GM18526 (cell line): ENCODE data around the gene POLR1G.

ENCODE experiments used
- POLR2A ChIP-seq: IDR thresholded peaks from 3 replicates; pipeline ENCODE4 v1.6.1; 2011; ENCODE audit not compliant: insufficient read length; ENCODE audit errors: extremely low read depth

POLR1G gene

DNA sequence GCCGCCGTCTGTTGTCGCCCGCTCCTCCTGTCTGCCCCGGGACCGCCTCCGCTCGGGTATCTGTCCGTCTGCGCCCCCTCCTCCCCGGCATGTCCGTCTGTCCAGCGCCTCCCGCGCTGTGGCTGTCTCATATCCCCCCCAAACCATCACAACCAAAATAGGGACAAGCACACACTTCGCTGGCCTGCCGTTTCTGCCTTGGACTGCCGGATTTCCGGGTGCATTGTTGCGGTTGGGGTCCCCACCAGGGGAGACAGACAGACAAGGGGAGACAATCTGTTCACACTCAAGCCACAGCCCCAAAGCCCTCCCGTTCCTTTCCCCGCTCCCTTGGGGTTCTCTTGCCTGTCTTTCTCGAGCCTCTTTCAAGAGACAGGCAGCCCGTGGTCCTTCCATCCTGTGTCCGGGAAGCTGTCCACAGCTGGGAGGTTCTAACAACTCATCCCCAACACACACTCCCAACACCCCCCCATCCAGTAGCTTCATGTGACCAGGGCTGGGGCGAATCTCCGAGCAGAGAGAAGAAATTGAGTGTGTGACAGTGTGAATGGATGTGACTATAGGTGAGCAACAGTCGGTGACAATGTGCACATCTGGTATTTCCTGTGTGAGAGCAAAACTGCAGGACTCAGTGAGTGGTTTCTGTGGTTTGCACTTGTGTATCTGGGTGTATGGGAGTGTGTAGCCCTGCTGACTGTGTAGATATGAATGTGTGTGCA is 44.8 kb downstream of the POLR1G start:
- TF ChIP-seq POLR2A: no peak

DNA sequence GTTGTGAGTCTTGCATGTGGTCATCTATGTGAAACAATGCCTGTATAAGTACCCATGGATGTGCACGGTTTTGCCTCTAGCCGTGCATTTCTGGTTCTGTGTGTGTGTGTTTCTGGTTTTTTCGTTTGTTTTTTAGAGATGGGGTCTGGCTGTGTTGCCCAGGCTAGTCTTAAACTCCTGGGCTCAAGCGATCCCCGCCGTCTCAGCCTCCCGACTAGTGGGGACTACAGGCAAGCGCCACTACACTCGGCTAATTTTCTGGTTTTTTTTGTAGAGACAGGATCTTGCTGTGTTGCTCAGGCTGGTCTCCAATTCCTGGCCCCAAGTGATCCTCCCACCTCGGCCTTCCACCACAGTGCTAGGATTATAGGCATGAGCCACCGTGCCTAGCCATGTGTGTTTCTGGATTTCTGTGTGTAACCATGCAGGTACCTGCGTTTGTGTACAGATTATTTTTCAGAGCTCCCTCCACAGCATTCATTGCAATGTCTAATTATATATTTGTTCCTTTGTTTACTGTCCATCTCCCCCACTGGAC is 45.5 kb downstream of the POLR1G start:
- no peak for TF ChIP-seq POLR2A

DNA sequence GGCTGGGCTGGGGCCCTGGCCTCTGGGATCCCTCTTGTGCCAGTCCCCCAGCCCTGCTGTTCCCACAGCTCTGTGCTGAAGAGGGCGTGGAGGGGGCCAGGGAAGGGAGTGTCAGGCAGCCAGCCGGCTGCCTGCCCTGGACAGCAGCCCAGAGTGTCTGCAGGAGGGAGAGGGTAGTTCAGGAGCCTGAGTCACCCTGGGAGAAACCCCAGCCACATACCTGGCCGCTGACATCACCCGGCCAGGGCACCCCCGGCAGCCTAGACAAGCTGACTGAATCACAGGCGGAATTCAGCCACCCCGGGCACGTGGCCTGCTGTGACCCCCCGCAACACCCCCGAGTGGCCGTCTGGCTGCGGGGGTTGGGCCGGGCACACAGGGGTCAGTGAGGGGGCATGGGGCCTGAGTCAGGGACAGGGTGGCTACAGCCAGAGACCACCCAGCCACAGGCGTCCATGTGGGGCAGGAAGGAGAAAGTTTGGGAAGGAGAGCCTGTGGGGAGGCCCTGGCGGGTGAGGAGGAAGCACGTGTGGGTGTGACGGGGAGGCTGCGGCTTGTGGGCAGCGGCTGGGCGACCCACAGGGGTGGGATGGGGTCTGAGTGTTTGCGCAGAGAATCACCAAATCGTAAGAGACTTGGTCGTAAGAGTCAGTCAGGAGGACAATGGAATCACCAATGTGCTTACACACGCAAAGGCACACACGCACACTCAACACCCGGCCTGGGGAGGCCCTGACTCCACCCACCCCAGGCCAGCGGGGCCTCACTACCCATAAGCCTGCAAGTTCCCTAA is 49.5 kb downstream of the POLR1G start:
- no peak for TF ChIP-seq POLR2A

DNA sequence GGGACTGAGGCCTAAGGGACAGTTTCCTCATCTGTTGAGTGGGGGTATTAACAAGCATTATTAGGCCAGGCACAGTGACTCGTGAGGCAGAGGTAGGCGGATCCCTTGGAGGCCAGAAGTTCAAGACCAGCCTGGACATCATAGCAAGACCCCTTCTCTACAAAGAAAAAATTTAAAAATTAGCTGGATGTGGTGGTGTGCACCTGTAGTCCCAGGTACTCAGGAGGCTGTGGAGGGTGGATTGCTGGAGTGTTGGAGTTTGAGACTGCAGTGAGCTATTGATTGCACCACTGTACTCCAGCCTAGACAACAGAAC is 50.0 kb downstream of the POLR1G start:
- TF ChIP-seq POLR2A: no peak

DNA sequence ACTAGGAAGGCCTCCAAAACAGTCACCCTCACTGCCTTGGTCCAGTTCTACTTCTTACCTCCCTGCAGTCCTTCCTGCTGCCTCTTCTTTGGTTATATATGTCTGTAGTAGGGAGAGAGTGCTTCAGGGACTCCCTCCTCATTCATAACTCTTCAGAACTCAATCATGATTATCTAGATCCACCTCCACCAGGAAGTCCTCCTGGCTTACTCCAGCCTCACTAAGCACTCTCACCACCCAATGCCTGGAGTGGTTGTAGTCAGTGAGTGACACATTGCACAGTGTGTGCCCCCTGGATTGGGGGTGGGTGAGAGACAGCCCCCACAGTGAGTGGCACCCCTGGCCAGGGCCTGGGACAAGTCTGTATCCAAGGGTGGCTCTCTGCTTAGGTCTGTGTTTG is 51.3 kb downstream of the POLR1G start:
- TF ChIP-seq POLR2A: no peak
